ENCODE data around the gene PGAP3.

PGAP3 gene

DNA sequence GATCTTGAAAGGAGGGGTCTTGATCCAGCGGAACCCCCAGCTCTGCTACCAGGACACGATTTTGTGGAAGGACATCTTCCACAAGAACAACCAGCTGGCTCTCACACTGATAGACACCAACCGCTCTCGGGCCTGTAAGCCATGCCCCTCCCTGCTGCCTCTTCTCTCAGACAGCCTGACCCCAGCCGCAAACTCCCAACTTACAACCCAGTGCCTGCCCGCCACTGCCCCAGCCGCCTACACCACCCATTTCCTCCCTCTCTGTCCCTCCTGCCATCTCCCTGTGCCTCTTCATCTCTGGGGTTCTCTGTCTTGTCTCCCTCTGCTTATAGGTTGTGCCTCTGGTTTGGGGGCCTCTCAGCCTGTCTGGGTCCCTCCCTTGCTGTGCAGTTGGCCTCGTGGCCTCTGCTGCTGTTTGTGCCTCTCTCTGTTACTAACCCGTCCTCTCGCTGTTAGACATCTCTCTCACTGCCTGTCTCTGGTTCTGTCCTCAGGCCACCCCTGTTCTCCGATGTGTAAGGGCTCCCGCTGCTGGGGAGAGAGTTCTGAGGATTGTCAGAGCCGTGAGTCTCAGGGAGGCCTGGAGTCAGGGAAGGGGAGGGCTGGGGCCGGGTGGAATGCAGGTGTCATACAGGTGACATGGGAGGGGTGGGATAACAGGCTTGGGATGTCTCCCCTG lies 21.6 kb upstream of the PGAP3 start:
- TF ChIP-seq, protein P1, sequence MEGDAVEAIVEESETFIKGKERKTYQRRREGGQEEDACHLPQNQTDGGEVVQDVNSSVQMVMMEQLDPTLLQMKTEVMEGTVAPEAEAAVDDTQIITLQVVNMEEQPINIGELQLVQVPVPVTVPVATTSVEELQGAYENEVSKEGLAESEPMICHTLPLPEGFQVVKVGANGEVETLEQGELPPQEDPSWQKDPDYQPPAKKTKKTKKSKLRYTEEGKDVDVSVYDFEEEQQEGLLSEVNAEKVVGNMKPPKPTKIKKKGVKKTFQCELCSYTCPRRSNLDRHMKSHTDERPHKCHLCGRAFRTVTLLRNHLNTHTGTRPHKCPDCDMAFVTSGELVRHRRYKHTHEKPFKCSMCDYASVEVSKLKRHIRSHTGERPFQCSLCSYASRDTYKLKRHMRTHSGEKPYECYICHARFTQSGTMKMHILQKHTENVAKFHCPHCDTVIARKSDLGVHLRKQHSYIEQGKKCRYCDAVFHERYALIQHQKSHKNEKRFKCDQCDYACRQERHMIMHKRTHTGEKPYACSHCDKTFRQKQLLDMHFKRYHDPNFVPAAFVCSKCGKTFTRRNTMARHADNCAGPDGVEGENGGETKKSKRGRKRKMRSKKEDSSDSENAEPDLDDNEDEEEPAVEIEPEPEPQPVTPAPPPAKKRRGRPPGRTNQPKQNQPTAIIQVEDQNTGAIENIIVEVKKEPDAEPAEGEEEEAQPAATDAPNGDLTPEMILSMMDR (IDR thresholded peaks at IDR 0.05), result no peak

DNA sequence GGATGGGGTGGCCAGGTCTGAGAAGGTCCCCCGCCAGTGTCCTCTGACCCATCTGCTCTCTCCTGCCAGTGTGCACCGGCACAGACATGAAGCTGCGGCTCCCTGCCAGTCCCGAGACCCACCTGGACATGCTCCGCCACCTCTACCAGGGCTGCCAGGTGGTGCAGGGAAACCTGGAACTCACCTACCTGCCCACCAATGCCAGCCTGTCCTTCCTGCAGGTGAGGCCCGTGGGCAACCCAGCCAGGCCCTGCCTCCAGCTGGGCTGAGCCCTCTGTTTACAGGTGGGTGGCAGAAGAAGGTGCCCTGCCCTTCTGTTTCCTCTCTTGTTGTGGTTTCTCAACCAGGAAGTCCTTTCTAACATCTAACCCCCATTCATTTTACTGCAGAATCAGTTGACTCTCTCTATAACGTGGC lies 19.1 kb upstream of the PGAP3 start:
- TF ChIP-seq, protein P1 (IDR thresholded peaks at IDR 0.05), result no peak

DNA sequence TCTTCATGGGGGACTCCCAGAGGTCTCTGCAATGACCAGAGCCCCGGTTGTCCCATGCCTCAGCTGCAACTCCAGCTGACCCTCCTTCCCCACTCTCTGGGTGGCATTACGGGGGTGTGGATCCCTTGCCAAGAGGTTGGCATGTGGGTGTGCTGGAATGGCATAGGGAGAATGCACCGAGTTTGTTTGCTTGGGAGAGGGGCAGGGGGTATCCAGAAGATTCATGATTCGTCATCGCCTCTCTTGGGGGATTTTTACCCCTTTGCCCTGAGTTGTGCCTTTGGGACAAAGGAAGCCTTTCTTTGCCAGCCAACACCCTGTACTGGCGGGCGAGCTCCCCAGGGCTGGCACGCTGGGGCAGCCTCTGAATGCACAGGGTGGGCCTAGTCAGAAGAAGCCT lies 18.5 kb upstream of the PGAP3 start:
- TF ChIP-seq, protein P1 (IDR thresholded peaks at IDR 0.05), result no peak

DNA sequence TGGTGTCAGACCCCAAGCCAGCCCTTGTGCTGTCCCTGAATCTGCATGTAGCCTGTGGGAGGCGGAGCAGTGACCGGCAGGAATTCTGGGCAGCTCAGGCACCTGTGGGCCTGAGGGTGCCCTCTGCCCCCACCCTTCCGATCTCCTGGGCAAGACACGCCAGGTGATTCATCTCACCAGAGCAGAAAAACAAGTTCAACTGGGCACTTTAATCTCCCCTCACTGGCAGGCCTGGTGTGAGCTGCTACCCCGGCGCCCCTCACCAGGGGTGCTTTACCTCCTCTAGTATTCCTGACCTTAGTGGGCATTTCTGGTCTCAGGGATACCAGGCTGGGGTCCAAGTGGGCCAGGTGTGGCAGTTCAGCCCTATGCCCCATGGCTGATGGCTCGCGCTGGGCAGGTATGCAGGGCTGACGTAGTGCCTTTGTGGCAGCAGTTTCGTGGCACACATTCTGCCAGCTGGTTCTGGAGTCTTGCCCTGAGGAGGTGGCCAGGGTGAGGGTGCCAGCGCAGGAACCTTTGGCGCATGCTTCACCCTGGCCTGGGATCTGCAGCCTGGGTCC lies 18.0 kb upstream of the PGAP3 start:
- TF ChIP-seq, protein P1 (IDR thresholded peaks at IDR 0.05), result no peak

DNA sequence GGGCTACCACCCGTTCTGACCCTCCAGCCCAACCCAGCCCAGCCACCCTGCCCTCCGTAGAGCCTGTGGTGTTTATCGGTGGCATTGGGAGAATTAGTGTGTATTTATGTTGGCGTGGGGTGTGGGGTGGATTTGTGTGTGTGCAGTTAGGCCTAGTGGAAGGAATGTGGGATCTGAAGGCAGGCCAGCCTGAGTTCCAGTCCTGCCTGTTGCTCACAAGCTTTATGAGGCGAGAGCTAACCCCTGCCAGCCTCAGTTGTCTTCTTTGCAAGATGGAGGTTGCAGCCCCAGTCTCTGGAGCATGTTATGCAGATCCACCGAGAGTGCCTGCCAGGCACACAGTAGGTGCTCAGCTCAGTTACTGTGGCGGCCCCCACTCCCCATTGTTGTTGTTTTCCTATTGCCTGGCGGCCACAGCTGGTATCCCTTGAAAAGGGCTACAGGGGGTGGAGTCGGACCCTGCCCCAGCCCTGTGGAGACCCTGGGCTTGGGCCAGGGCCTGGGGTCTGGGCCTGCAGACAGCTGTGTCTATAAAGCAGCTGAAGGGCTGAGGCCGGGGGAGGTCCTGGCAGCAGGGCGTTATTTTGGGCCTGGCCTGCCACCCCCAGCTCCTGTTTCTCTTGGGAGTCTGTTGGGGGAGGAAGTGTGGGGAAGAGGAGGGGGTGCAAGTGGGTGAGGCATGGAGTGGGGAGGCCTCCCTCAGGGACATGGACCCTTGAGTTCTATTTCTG lies 17.1 kb upstream of the PGAP3 start:
- TF ChIP-seq, protein P1 (IDR thresholded peaks at IDR 0.05), result peak; percentile 19; the same call in 1 of the 2 replicates

DNA sequence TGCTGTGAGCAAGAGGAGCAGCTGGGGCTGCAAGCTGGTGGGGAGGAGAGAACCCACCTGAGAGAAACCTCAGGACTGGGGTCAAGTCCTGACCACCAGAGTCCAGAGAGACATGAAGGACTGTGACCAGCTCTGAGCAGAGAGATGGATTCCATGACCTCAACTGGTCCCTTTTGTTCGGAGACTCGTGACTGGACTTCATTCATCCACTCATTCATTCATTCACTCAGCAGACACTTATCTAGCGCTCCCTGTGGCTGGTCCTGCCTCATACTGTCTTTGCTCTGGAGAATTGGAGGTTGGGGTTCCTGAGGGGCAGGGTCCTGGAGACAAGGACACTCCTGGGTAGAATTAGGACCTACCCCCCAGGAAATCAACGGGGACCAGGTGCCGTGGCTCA lies 16.1 kb upstream of the PGAP3 start:
- TF ChIP-seq, protein P1 (IDR thresholded peaks at IDR 0.05), result no peak

DNA sequence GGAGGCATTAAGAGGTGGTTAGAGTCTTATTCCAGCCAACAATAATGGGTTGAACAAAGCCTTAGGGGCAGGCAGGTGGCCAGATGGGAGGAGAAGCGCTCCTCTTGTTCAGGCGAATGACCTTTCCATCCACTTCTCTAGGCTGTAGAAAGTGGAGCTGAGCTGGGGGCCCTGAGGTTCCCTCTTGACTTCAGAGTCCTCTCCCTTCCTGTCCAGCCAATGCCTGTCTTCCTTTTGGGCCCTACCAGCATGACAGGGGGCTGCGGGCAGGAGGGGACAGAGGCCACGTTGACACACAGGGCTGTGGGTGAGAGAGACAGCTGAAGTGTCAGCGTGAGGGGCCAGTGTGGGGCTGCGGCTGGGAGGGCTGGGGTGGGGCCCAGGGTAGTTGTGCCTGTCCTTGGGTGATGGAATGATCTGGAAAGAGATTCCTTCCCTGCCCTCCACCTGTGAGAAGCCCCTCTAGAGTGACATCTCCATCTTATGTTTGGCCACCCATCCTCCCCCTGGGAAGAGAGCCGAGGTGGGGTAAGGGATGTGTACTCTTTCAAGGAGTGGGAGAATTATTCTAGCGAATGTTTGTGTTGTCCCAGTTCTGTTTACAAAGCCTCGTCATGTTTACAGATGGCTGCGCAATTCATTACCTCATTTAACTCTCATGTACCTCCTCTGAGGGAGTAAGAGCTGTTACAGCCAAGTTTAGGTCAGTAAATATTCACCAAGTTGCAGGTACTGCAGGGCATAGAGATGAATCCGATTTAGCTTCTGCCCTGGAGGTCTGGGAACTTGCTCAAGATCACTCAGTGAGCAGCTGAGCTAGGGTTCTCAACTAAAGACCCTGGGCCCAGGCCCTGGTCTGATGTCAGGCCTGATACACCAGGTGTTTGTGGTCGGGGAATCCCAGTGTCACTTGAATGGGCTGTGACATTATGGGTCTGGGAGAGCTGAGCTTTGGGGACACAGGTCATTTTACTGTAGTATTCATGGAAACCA lies 15.3 kb upstream of the PGAP3 start:
- TF ChIP-seq, protein P1 (IDR thresholded peaks at IDR 0.05), result no peak
